ENCODE results near the gene KLKB1.
"Not testable (repeated sequence)": the region's sequence is repeated elsewhere in the genome, so short reads cannot be mapped to it uniquely, and the experiment has no call there.

KLKB1 gene

GRCh38 chr4:186228514-186228894 lies 1.2 kb downstream of the KLKB1 start:
- Histone ChIP-seq H3K4me1 (ENCODE audit: control insufficient read depth, low read depth, low read length) (peaks cover 16% of the 10 kb centered on the region), H3K27ac (ENCODE audit: low read length) (no peak overlapping the region), H3K9ac (ENCODE audit: low read length) (no peak overlapping the region), H3K36me3 (ENCODE audit: control insufficient read depth, low read depth, low read length) (no peaks in the 10 kb centered on the region), H3K4me3 (ENCODE audit: low read length) (no peak overlapping the region), H3K27me3 (ENCODE audit: control insufficient read depth, insufficient read depth, low read length) (no peaks in the 10 kb centered on the region), H3K9me3 (ENCODE audit: control insufficient read depth, low read depth, low read length) (peaks cover 14% of the 10 kb centered on the region)

DNA sequence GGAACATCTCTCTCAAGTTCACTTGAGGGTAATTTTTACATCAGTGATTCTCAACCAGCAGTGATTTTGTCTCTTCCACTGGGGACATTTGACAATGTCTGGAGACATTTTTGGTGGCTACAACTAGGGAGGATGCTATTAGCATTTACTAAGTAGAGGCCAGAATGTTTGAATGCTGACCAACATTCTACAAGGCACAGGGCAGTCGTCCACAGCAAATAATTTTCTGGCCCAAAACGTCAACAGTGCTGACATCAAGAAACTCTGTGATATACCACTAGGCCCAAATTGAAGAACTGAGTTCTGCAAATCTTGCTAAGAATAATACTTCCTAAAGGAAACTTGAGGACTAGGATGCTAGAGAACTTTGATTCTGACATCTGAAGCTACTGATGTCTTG lies 7.1 kb downstream of the KLKB1 start:
- Histone ChIP-seq H3K27ac (ENCODE audit: low read length) (no peak overlapping the region), H3K27me3 (ENCODE audit: control insufficient read depth, insufficient read depth, low read length) (no peaks in the 10 kb centered on the region)

GRCh38 chr4:186236126-186236525 lies 8.8 kb downstream of the KLKB1 start:
- no peaks in the 10 kb centered on the region for H3K36me3 ChIP-seq (ENCODE audit: control insufficient read depth, low read depth, low read length)
- no peaks in the 10 kb centered on the region for H3K9me3 ChIP-seq (ENCODE audit: control insufficient read depth, low read depth, low read length)
- no peak overlapping the region for H3K27ac ChIP-seq (ENCODE audit: low read length)
- no peak overlapping the region for H3K9ac ChIP-seq (ENCODE audit: low read length)
- peaks cover 7% of the 10 kb centered on the region for H3K4me1 ChIP-seq (ENCODE audit: control insufficient read depth, low read depth, low read length)
- no peak overlapping the region for H3K4me3 ChIP-seq (ENCODE audit: low read length)
- no peaks in the 10 kb centered on the region for H3K27me3 ChIP-seq (ENCODE audit: control insufficient read depth, insufficient read depth, low read length)

More for the DNA sequence above, 7.1 kb downstream of the KLKB1 start:
- Histone ChIP-seq H3K4me1 (ENCODE audit: control insufficient read depth, low read depth, low read length) (no peaks in the 10 kb centered on the region), H3K9me3 (ENCODE audit: control insufficient read depth, low read depth, low read length) (no peaks in the 10 kb centered on the region), H3K4me3 (ENCODE audit: low read length) (no peak overlapping the region), H3K9ac (ENCODE audit: low read length) (no peak overlapping the region), H3K36me3 (ENCODE audit: control insufficient read depth, low read depth, low read length) (no peaks in the 10 kb centered on the region)

DNA sequence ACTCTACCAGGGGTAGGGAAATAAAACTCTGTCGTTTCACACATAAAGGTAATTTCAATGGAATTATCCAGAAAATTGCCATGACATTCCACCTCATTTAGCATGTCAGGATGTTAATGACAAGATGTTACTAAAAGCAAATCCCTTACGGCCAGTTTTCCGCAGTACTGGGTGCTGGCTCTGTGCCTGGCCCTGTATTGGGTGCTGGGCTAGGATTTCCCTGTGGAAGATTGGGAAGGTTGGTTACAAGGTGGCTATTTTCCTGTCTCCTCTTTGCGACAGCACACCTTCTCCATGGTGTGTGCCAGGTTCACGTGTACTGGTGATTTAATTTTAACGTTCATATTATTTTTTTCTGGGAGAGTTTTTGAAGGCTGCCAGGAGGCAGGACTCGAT lies 13.1 kb downstream of the KLKB1 start:
- Histone ChIP-seq H3K9me3 (ENCODE audit: control insufficient read depth, low read depth, low read length) (no peaks in the 10 kb centered on the region), H3K36me3 (ENCODE audit: control insufficient read depth, low read depth, low read length) (peaks cover 20% of the 10 kb centered on the region), H3K27ac (ENCODE audit: low read length) (no peak overlapping the region), H3K4me1 (ENCODE audit: control insufficient read depth, low read depth, low read length) (peaks cover 19% of the 10 kb centered on the region), H3K9ac (ENCODE audit: low read length) (no peak overlapping the region), H3K27me3 (ENCODE audit: control insufficient read depth, insufficient read depth, low read length) (no peaks in the 10 kb centered on the region), H3K4me3 (ENCODE audit: low read length) (no peak overlapping the region)

- Histone ChIP-seq H3K4me1 (ENCODE audit: control insufficient read depth, low read depth, low read length) (peaks cover 19% of the 10 kb centered on the region), H3K9me3 (ENCODE audit: control insufficient read depth, low read depth, low read length) (no peaks in the 10 kb centered on the region), H3K36me3 (ENCODE audit: control insufficient read depth, low read depth, low read length) (peaks cover 20% of the 10 kb centered on the region), H3K9ac (ENCODE audit: low read length) (peak overlapping the region; percentile 48), H3K27me3 (ENCODE audit: control insufficient read depth, insufficient read depth, low read length) (no peaks in the 10 kb centered on the region), H3K4me3 (ENCODE audit: low read length) (peak overlapping the region; percentile 48), H3K27ac (ENCODE audit: low read length) (peak overlapping the region; percentile 71)
Observed at GRCh38 chr4:186240848-186241491, 13.7 kb downstream of the KLKB1 start.

- H3K4me1 ChIP-seq (ENCODE audit: control insufficient read depth, low read depth, low read length) = peaks cover 19% of the 10 kb centered on the region
- peak overlapping the region; percentile 48 for H3K9ac ChIP-seq (ENCODE audit: low read length)
- H3K27me3 ChIP-seq (ENCODE audit: control insufficient read depth, insufficient read depth, low read length) = no peaks in the 10 kb centered on the region
- H3K36me3 ChIP-seq (ENCODE audit: control insufficient read depth, low read depth, low read length) = peaks cover 20% of the 10 kb centered on the region
- peak overlapping the region; percentile 71 for H3K27ac ChIP-seq (ENCODE audit: low read length)
- peak overlapping the region; percentile 48 for H3K4me3 ChIP-seq (ENCODE audit: low read length)
- H3K9me3 ChIP-seq (ENCODE audit: control insufficient read depth, low read depth, low read length) = no peaks in the 10 kb centered on the region
Observed at GRCh38 chr4:186241616-186242015, 14.3 kb downstream of the KLKB1 start.

DNA sequence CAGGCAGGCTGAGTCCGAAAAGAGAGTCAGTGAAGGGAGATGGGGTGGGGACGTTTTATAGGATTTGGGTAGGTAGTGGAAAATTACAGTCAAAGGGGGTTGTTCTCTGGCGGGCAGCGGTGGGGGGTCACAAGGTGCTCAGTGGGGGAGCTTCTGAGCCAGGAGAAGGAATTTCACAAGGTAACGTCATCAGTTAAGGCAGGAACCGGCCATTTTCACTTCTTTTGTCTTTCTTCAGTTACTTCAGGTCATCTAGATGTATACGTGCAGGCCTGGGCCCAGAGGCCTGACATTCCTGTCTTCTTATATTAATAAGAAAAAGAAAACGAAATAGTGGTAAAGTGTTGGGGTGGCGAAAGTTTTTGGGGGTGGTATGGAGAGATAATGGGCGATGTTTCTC lies 14.7 kb downstream of the KLKB1 start:
- H3K9me3 ChIP-seq (ENCODE audit: control insufficient read depth, low read depth, low read length); H3K27me3 ChIP-seq (ENCODE audit: control insufficient read depth, insufficient read depth, low read length): not testable (repeated sequence)
- Histone ChIP-seq H3K36me3 (ENCODE audit: control insufficient read depth, low read depth, low read length) (peaks cover 20% of the 10 kb centered on the region), H3K27ac (ENCODE audit: low read length) (peak overlapping the region; percentile 71), H3K4me3 (ENCODE audit: low read length) (peak overlapping the region; percentile 48), H3K4me1 (ENCODE audit: control insufficient read depth, low read depth, low read length) (peaks cover 19% of the 10 kb centered on the region), H3K9ac (ENCODE audit: low read length) (peak overlapping the region; percentile 48)

- Histone ChIP-seq H3K36me3 (ENCODE audit: control insufficient read depth, low read depth, low read length) (peaks cover 20% of the 10 kb centered on the region), H3K27ac (ENCODE audit: low read length) (no peak overlapping the region), H3K9me3 (ENCODE audit: control insufficient read depth, low read depth, low read length) (no peaks in the 10 kb centered on the region), H3K27me3 (ENCODE audit: control insufficient read depth, insufficient read depth, low read length) (no peaks in the 10 kb centered on the region), H3K9ac (ENCODE audit: low read length) (no peak overlapping the region), H3K4me3 (ENCODE audit: low read length) (peak overlapping the region; percentile 96), H3K4me1 (ENCODE audit: control insufficient read depth, low read depth, low read length) (peaks cover 26% of the 10 kb centered on the region)
Observed at GRCh38 chr4:186243331-186243730, 16.0 kb downstream of the KLKB1 start.

DNA sequence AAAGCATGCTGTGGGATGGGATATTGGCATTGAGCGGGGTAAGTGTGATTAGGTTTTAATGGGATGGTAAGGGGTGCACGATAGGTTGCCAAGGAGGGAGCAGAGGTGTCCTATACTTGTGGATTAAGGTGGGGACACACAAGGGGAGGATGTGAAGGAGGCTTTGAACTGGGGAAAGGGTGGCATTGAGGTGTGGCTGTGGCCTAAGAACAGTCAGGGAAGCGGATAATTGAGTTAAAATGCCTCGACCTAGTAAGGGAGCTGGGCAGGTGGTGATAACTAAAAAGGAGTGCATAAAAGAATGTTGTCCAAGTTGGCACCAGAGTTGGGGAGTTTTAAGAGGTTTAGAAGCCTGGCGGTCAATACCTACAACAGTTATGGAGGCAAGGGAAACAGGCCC lies 17.5 kb downstream of the KLKB1 start:
- no peak overlapping the region for H3K27ac ChIP-seq (ENCODE audit: low read length)

GRCh38 chr4:186247062-186247752 lies 19.9 kb downstream of the KLKB1 start:
- not testable (repeated sequence) for H3K27me3 ChIP-seq (ENCODE audit: control insufficient read depth, insufficient read depth, low read length); H3K9me3 ChIP-seq (ENCODE audit: control insufficient read depth, low read depth, low read length)
- H3K27ac ChIP-seq (ENCODE audit: low read length) = peak overlapping the region; percentile 92
- H3K9ac ChIP-seq (ENCODE audit: low read length) = peak overlapping the region; percentile 96
- H3K4me3 ChIP-seq (ENCODE audit: low read length) = peak overlapping the region; percentile 96
- H3K4me1 ChIP-seq (ENCODE audit: control insufficient read depth, low read depth, low read length) = peaks cover 51% of the 10 kb centered on the region
- H3K36me3 ChIP-seq (ENCODE audit: control insufficient read depth, low read depth, low read length) = peaks cover 20% of the 10 kb centered on the region

More for the DNA sequence above, 17.5 kb downstream of the KLKB1 start:
- H3K9me3 ChIP-seq (ENCODE audit: control insufficient read depth, low read depth, low read length) = no peaks in the 10 kb centered on the region
- no peaks in the 10 kb centered on the region for H3K27me3 ChIP-seq (ENCODE audit: control insufficient read depth, insufficient read depth, low read length)
- peaks cover 42% of the 10 kb centered on the region for H3K4me1 ChIP-seq (ENCODE audit: control insufficient read depth, low read depth, low read length)
- peaks cover 20% of the 10 kb centered on the region for H3K36me3 ChIP-seq (ENCODE audit: control insufficient read depth, low read depth, low read length)
- H3K9ac ChIP-seq (ENCODE audit: low read length) = peak overlapping the region; percentile 96
- peak overlapping the region; percentile 96 for H3K4me3 ChIP-seq (ENCODE audit: low read length)

- no peaks in the 10 kb centered on the region for H3K9me3 ChIP-seq (ENCODE audit: control insufficient read depth, low read depth, low read length)
- peaks cover 46% of the 10 kb centered on the region for H3K4me1 ChIP-seq (ENCODE audit: control insufficient read depth, low read depth, low read length)
- H3K27ac ChIP-seq (ENCODE audit: low read length) = peak overlapping the region; percentile 93
- peaks cover 14% of the 10 kb centered on the region for H3K36me3 ChIP-seq (ENCODE audit: control insufficient read depth, low read depth, low read length)
- H3K4me3 ChIP-seq (ENCODE audit: low read length) = peak overlapping the region; percentile 14
- peak overlapping the region; percentile 31 for H3K9ac ChIP-seq (ENCODE audit: low read length)
- H3K27me3 ChIP-seq (ENCODE audit: control insufficient read depth, insufficient read depth, low read length) = no peaks in the 10 kb centered on the region
Observed at GRCh38 chr4:186248643-186249042, 21.3 kb downstream of the KLKB1 start.
